ENCODE measurements around the gene TMEM167B.
A peak's percentile ranks its signal among the peaks of the same experiment; 100 is the strongest.
"Not testable (repeated sequence)": the region's sequence is repeated elsewhere in the genome, so short reads cannot be mapped to it uniquely, and the experiment has no call there.

The TMEM167B gene

DNA sequence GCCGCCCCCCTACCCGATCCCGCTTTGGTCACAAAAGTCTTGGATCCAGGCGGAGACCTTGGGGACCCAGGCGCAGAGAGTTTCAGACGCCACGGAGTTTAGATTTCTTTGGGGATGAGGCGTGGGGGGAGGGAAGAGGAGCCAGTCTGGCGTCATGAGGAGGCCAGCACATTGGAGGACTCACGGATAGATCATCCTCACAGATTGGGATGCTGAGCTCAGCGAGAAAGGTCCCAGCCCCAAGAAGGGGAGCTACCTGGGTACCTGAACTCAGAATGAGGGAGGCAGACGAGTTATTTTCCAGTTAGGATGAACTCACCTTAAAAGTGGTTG lies 23.7 kb downstream of the TMEM167B start:
- no peak for DNase-seq (ENCODE audit: low spot score)

DNA sequence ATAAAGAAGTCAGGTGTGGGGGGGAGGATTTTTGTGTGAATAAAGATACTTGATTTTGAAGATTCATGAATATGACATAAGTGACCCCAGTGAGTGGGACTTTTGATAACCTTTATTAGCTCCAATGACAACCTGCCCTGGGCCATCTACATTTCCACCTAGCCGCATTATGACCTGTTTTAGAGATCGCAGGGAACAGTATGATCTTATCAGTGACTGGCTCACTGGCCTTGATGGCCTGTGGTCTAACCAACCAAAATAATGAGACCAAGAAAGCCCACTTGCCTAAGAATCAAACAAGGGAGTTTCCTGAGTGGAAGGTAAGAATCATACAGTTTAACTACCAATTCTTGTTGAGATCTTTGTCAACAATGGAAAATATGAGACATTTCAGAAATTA lies 25.1 kb downstream of the TMEM167B start:
- no peak for DNase-seq (ENCODE audit: low spot score)

DNA sequence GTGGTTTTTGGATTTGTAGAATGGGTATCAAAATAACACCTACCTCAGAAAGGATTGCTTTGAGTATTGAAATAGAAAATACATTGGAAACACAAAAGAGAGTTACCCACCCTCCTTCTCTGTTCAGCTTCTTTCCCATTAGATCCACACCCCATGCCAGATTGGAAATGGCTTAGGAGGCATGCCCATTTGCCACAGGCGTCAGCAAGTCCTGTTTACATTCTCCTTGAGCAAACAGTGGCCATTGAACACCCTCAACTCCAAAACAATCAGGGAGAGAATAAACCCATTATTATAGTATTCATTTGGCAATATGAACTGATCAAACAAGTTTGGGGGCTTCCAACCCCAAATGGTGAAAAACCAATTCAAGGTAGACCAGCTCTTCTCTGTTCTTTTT lies 25.7 kb downstream of the TMEM167B start:
- no peak for DNase-seq (ENCODE audit: low spot score)

DNA sequence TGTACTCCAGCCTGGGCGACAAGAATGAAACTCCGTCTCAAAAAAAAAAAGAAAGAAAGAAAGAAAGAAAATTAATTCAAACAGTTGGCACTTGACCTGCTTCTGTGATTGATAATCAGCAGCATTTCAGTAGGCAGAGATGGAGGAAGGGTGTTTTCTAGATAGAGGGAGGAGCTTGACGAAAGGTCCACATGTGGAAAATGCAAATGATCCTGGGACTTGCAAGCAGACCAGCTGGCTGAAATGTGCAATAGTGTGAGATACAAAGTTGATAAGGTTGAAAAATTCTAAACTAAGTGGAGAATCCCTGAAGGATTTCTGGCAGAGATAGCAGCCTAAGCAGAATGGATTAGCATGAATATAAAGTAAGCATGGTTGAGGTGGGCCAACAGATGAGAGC lies 27.5 kb downstream of the TMEM167B start:
- DNase-seq (ENCODE audit: low spot score): no peak

DNA sequence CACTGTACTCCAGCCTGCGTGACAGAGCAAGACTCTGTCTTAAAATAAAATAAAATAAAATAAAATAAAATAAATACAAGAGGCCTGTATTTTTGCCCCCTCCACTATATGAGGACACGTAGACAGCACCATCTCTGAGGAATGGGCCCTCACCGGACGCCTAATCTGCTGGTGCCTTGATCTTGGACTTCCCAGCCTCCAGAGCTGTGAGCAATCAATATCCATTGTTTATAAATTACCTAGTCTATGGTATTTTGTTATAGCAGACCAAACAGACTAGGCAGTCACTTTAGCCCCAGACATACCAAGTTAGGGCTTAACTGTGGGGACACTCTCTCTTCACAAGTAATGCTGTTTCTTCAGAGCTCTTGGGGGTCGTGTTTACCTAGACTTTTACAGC lies 29.8 kb downstream of the TMEM167B start:
- DNase-seq (ENCODE audit: low spot score): no peak

DNA sequence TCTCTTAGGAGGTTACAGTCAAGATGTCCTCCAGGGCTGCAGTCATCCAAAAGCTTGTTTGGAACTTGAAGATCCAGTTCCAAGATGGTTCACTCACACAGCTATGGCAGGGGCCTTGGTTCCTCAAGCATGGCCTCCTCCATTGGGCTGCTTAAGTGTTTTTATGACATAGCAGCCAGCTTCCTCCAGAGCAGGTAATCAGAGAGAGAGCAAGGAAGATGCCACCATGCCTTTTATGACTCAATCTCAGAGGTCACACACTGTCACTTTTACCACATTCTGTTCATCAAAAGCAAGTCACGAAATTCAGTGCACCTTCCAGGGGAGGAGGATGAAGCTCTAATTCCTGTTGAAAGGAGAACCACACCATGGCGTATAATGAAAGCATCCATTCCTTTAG lies 40.5 kb downstream of the TMEM167B start:
- DNase-seq (ENCODE audit: low spot score): no peak

DNA sequence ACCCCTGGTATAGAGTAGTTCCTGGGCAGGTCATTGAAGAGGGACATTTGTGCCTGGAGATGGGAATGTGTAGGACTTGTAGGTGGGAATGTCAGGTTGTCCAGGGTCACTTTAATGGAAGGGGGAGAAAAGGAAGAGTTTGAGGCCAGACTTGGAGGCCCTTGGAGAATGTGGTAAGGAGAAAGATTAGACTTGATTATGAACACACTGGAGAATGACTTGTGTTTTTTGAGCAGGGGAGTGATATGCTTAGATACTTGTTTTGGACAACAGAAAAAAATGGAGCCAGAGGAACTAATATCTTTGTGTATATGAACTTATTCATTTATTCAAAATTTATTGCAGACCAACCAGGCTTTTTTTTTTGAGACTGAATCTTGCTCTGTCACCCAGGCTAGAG lies 41.2 kb downstream of the TMEM167B start:
- no peak for DNase-seq (ENCODE audit: low spot score)

DNA sequence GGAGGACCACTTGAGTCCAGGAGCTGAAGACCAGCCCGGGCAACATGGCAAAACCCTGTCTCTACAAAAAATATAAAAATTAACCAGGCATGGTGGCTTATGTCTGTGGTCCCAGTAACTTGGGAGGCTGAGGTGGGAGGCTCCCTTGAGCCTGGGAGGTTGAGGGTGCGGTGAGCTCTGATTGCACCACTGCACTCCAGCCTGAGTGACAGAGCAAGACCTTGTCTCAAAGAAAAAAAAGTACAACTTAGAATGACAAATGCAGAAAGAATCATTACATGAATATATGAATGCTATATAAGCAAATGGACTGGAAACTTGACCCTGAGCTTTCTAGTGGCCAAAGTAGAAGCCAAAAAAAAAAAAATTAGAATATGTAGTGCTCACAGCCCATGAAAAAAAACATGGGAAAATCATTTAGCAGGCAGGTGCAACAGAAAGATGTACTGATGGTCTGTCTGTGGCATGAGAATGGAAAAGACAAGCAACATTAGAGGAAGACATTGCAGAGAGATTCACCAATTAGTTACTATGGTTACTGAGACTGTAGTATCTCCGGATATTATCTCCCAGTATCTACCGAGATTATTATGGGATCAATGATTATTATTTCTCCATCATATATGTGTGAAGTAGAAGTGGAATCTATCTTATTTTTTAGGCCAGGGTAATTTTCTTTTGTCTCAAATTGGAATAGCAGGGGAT lies 42.6 kb downstream of the TMEM167B start:
- no peak for DNase-seq (ENCODE audit: low spot score)

DNA sequence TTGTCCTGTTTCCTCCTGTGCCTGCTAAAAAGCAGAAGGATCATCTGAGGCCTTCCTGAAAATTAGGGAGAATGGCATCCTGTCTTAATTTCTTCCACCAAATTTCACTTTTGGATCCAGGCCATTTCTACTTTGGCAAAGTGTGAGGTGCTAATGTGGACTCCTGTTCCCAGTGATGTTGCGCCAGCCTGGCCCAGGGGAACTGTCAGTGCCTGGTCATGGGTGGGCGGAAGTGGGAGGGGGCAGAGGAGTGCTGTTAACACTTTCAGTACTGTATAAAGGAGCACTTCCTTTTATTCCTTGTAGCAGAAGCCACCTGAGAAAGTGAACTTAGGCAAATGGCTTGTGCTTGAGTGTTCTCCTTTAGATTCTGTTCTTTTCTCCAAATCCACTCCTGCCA lies 43.3 kb downstream of the TMEM167B start:
- no peak for DNase-seq (ENCODE audit: low spot score)

DNA sequence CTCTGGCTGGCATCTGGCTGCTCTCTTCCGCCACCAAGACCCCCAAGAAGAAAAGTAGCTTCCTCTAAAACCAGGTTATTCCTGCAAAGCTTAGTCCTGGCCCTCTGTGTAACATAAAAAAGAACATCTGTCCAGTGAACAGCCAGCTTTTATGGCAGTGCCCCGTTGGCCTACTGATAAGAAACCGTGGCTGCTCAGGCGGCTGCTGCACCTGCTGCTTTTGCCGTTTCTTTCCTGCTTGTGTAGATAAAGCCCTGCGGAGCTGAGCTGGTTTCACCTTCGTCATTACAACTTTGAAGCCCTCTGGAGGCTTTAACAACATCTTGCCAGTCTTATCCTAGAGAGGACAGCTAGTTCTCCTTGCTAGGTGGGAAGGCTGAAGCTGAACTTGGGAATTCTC lies 43.9 kb downstream of the TMEM167B start:
- no peak for DNase-seq (ENCODE audit: low spot score)

DNA sequence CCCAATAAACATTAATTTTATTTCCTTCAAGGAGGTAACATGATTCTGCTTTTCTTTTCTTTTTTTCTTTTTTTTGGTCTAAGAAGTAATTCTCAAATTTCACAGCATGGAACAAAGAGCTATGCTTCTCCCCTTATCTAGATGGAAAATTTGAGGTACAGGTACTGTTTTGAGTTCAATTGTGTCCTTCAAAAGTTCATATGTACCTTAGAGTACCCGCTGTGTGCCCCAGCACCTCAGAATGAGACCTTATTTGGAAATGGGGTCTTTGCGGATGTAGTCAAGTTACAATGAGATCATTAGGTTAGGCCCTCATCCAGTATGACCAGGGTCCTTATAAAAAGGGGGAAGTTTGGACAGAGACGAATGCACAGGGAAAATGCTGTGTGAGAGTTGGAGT lies 45.4 kb downstream of the TMEM167B start:
- DNase-seq (ENCODE audit: low spot score): no peak

DNA sequence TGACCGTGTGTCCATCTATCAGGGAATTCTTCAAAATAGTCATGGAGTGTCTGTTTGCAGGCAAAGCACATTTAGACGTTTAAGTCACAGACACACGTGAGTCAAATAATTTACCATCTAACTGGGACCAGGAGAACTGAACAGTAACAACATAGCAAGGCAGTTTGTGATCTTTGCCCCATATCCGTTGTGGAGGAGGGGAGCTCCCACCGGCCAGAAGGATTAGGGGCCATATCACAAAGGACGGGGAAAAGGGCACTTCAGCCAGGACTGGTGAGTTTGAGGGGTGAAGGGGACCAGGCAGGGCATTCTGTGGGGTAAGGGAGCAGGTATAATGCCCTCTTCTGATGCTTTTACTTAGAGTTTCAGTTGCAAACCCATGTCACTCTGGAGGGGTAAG lies 46.2 kb downstream of the TMEM167B start:
- no peak for DNase-seq (ENCODE audit: low spot score)

DNA sequence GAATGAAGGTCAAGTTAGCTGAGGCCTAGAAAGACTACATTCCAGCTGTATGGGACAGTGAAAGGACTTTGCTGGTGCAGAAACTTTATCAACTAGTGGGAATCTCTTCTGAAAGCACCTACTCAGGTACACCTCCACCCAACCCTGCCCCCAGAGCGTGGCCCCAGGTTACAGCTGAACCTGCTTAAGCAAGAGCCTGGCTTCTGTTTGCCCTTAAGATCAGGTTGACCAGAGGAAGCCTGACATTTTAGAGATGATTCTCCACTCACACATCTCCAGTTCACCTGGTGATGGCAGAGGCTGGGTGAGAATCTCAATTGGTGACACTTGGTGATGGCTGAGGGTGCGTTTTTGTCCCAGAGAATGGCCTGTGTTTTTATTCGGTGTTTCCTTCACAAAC lies 47.4 kb downstream of the TMEM167B start:
- DNase-seq (ENCODE audit: low spot score): no peak

DNA sequence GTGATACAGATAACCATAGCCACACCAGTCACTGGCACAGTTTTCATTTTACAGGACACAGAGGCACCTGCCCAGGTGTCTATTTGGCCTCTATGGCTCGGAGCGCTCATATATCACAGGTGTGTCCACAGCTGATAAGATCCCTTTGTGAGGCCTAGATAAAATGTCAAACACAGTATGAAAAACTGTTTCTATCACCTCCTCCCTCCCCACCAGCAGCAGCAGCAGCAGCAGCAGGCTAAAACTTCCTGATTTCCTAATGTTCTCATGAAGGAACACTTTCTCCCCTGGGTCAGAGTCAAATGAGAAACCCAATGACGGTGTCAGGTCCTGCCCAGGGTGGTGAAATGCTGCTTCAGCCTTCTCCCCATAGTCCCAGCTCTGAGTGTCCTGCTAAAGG lies 47.8 kb downstream of the TMEM167B start:
- DNase-seq (ENCODE audit: low spot score): no peak

DNA sequence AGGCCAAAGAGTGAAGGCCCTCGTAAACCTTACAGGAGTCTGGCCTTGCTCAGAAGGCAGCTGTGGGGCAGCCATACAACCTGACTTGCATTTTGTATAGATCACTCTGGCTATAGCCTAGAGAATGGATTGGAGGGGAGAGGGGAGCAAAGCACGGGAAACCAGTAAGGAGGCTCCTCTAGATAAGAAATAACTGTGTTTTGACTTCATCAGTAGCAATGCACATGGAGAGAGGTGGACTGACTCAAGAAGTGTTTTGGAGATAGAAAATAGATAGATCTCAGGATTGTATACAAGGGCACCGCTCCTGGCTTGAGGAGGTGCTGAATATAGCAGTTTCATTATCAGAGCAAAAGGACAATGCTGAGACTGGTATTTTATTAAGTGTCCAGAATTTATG lies 49.8 kb downstream of the TMEM167B start:
- DNase-seq (ENCODE audit: low spot score): no peak

DNA sequence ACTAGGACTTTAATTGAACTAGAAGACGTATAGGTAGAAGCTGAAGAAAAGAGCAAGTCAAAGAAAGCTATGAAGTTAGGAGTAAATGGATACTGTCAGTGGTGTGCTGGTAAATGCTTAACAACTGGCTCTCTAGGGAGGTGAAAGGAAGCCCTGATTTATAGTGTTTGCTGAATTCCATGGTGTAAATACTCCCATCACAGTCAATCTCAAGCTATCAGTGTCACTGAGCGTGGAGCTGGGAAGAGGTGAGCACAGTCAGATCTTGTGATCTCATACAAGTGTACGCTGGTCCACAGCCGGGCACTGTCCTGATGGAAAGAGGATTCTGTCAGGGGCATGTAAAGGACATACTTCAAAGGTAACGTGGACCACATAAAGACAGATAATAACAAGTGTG lies 51.7 kb downstream of the TMEM167B start:
- DNase-seq (ENCODE audit: low spot score): peak; percentile 25

DNA sequence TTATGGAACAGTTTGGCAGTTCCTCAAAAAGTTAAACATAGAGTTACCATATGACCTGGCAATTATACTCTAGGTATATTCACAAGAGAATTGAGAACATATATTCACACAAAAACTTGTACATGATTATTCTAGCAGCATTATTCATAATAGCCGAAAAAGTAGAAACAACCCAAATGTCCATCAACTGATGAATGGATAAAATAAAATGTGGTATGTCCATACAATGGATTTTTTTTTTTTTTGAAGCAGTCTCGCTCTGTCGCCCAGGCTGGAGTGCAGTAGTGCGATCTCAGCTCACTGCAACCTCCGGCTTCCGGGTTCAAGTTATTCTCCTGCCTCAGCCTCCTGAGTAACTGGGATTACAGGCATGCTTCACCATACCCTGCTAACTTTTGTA lies 52.2 kb downstream of the TMEM167B start:
- not testable (repeated sequence) for DNase-seq (ENCODE audit: low spot score)

Measured in SW480 (cell line).